ENCODE data around the gene NANP. TPM values are rescaled to one million over a fixed set of nuclear protein-coding genes. Genes with fewer than 3 reads are reported as not detected.

Gene NANP
- total RNA-seq, 1 experiment from 2014 or later = 7.3 TPM

DNA sequence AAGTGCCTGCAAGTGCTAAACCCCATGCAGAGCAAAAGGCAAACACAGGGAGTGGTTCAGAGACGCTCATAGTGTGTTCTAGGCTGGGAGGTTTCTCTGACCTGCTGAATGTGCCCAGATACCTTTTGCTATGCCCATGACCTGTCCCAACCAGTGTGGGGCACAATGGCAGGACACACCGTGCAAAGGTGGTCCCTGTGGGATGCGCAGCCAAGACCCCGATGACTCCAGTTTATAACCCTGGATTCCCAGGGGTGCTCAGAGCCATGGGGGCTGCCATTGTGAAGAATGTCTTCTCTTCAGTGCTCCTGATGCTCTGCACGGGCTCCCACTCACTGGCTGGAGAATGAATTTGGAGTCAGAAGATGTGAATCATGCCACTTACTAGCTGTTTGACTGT is 36.3 kb downstream of the NANP start:
- CTCF ChIA-PET = no interaction called here
- Histone ChIP-seq H3K27ac (ENCODE audit: low read length) (no peak overlapping the region), H3K4me1 (ENCODE audit: control insufficient read depth, insufficient read depth, low read length) (peaks cover 4% of the 10 kb centered on the region), H3K27me3 (ENCODE audit: control insufficient read depth, insufficient read depth, low read length) (no peaks in the 10 kb centered on the region), H3K9me3 (ENCODE audit: control insufficient read depth, insufficient read depth, low read depth, low read length) (no peaks in the 10 kb centered on the region), H3K4me3 (ENCODE audit: low read depth in 2 of 2, low read length in 2 of 2) (no peak overlapping the region), H3K36me3 (ENCODE audit: control insufficient read depth, insufficient read depth, low read length) (no peaks in the 10 kb centered on the region)
- BruUV-seq (replicated peaks) = no TSS peak
- POLR2A ChIA-PET = no interaction called here
- in situ Hi-C loops (cut with HindIII; ENCODE audit: low pct_unique_long_range_greater_than_20kb, low sequenced_read_pairs) = no loop called here
- intact Hi-C loops (cut with micrococcal nuclease; ENCODE audit: unreplicated experiment) = no loop called here
- ATAC-seq = no peak
- TF ChIP-seq TCF7L2 (IDR thresholded peaks at IDR 0.05; ENCODE audit: low read depth, low read length) = no peak
- TF ChIP-seq, protein P1, sequence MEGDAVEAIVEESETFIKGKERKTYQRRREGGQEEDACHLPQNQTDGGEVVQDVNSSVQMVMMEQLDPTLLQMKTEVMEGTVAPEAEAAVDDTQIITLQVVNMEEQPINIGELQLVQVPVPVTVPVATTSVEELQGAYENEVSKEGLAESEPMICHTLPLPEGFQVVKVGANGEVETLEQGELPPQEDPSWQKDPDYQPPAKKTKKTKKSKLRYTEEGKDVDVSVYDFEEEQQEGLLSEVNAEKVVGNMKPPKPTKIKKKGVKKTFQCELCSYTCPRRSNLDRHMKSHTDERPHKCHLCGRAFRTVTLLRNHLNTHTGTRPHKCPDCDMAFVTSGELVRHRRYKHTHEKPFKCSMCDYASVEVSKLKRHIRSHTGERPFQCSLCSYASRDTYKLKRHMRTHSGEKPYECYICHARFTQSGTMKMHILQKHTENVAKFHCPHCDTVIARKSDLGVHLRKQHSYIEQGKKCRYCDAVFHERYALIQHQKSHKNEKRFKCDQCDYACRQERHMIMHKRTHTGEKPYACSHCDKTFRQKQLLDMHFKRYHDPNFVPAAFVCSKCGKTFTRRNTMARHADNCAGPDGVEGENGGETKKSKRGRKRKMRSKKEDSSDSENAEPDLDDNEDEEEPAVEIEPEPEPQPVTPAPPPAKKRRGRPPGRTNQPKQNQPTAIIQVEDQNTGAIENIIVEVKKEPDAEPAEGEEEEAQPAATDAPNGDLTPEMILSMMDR (IDR thresholded peaks at IDR 0.05) = no peak
- TF ChIP-seq, protein P2, sequence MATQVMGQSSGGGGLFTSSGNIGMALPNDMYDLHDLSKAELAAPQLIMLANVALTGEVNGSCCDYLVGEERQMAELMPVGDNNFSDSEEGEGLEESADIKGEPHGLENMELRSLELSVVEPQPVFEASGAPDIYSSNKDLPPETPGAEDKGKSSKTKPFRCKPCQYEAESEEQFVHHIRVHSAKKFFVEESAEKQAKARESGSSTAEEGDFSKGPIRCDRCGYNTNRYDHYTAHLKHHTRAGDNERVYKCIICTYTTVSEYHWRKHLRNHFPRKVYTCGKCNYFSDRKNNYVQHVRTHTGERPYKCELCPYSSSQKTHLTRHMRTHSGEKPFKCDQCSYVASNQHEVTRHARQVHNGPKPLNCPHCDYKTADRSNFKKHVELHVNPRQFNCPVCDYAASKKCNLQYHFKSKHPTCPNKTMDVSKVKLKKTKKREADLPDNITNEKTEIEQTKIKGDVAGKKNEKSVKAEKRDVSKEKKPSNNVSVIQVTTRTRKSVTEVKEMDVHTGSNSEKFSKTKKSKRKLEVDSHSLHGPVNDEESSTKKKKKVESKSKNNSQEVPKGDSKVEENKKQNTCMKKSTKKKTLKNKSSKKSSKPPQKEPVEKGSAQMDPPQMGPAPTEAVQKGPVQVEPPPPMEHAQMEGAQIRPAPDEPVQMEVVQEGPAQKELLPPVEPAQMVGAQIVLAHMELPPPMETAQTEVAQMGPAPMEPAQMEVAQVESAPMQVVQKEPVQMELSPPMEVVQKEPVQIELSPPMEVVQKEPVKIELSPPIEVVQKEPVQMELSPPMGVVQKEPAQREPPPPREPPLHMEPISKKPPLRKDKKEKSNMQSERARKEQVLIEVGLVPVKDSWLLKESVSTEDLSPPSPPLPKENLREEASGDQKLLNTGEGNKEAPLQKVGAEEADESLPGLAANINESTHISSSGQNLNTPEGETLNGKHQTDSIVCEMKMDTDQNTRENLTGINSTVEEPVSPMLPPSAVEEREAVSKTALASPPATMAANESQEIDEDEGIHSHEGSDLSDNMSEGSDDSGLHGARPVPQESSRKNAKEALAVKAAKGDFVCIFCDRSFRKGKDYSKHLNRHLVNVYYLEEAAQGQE (IDR thresholded peaks at IDR 0.05; ENCODE audit: insufficient read depth in 1 of 2, low read depth in 2 of 2, low read length in 1 of 2) = no peak
- TF ChIP-seq POLR2AphosphoS5 (IDR thresholded peaks at IDR 0.05; ENCODE audit: low read depth, low read length) = no peak
- TF ChIP-seq SIN3A (IDR thresholded peaks at IDR 0.05; ENCODE audit: borderline replicate concordance, insufficient read depth, low read depth, low read length) = no peak
- DNase-seq (ENCODE audit: low read depth, low spot score) = no peak

DNA sequence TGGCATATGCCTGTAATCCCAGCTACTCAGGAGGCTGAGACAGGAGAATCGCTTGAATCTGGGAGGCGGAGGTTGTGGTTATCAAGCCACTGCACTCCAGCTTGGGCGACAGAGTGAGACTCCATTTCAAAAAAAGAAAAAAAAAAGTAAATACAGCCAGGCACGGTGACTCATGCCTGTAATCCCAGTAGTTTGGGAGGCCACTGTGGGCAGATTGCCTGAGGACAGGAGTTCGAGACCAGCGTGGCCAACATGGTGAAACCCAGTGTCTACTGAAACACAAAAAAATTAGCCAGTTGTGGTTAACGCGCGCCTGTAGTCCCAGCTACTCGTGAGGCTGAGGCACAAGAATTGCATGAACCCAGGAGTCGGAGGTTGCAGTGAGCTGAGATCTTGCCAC is 36.9 kb downstream of the NANP start:
- no TSS peak for BruUV-seq (replicated peaks)
- in situ Hi-C loops (cut with HindIII; ENCODE audit: low pct_unique_long_range_greater_than_20kb, low sequenced_read_pairs) = no loop called here

More for the DNA sequence above, 36.9 kb downstream of the NANP start:
- TF ChIP-seq TCF7L2 (IDR thresholded peaks at IDR 0.05; ENCODE audit: low read depth, low read length) = no peak
- no peak for TF ChIP-seq POLR2AphosphoS5 (IDR thresholded peaks at IDR 0.05; ENCODE audit: low read depth, low read length)
- TF ChIP-seq, protein P1 (IDR thresholded peaks at IDR 0.05) = no peak
- TF ChIP-seq SIN3A (IDR thresholded peaks at IDR 0.05; ENCODE audit: borderline replicate concordance, insufficient read depth, low read depth, low read length) = no peak
- TF ChIP-seq, protein P2 (IDR thresholded peaks at IDR 0.05; ENCODE audit: insufficient read depth in 1 of 2, low read depth in 2 of 2, low read length in 1 of 2) = no peak
- POLR2A ChIA-PET = no interaction called here
- CTCF ChIA-PET = no interaction called here
- Histone ChIP-seq H3K36me3 (ENCODE audit: control insufficient read depth, insufficient read depth, low read length) (no peaks in the 10 kb centered on the region), H3K27me3 (ENCODE audit: control insufficient read depth, insufficient read depth, low read length) (no peaks in the 10 kb centered on the region), H3K27ac (ENCODE audit: low read length) (no peak overlapping the region), H3K4me1 (ENCODE audit: control insufficient read depth, insufficient read depth, low read length) (peaks cover 4% of the 10 kb centered on the region), H3K9me3 (ENCODE audit: control insufficient read depth, insufficient read depth, low read depth, low read length) (no peaks in the 10 kb centered on the region), H3K4me3 (ENCODE audit: low read depth in 2 of 2, low read length in 2 of 2) (no peak overlapping the region)
- no peak for DNase-seq (ENCODE audit: low read depth, low spot score)
- intact Hi-C loops (cut with micrococcal nuclease; ENCODE audit: unreplicated experiment) = no loop called here
- ATAC-seq = no peak

Measured in Panc1 (cell line).